Vagina (tissue), 2 donors: ENCODE results near the gene TMEM178A. TPM values are rescaled to one million over a fixed set of nuclear protein-coding genes. Genes with fewer than 3 reads are reported as not detected.
"Not testable (repeated sequence)": the region's sequence is repeated elsewhere in the genome, so short reads cannot be mapped to it uniquely, and the experiment has no call there.

Experiments
- DNase-seq, 2 donors: peaks; one replicate each; pipeline ENCODE4 v3.0.0-alpha.2; 2017; ENCODE audit errors: extremely low spot score in 2 of 2
- H3K27ac ChIP-seq: fragments of 200-600 bp; sonication (generic); one replicate; pipeline ENCODE4 v1.5.1; 2019
- H3K27me3 ChIP-seq: fragments of 200-600 bp; sonication (generic); one replicate; pipeline ENCODE4 v1.5.1; 2019
- H3K36me3 ChIP-seq, 2 donors: fragments of 200-600 bp; sonication (generic); one replicate each; pipeline ENCODE4 v1.5.1; 2017 to 2019
- H3K4me1 ChIP-seq: fragments of 200-600 bp; sonication (generic); one replicate; pipeline ENCODE4 v1.5.1; 2019
- H3K4me3 ChIP-seq, 2 donors: fragments of 200-600 bp; sonication (generic); 1 replicate in 1 of 2; 2 replicates in 1 of 2; pipeline ENCODE4 v1.5.1; 2016 to 2019
- H3K9me3 ChIP-seq: fragments of 200-600 bp; sonication (generic); one replicate; pipeline ENCODE4 v1.5.1; 2019
- CTCF ChIP-seq, 3 experiments: fragments of 450-650 bp in 2 of 3; fragments of 200-600 bp in 1 of 3; sonication (generic) in 1 of 3; IDR thresholded peaks; one replicate each; pipeline ENCODE4 v1.5.1; 2017 to 2019; ENCODE audit warnings: antibody characterized with exemption in 3 of 3, mild to moderate bottlenecking in 2 of 3, moderate library complexity in 2 of 3
- POLR2A ChIP-seq, 2 donors: fragments of 450-650 bp; IDR thresholded peaks; one replicate each; pipeline ENCODE4 v1.6.1; 2017; ENCODE audit warnings: antibody characterized with exemption in 2 of 2, mild to moderate bottlenecking in 2 of 2, moderate library complexity in 2 of 2
- POLR2AphosphoS5 ChIP-seq, 2 donors: sonication (generic); formaldehyde crosslinking; IDR thresholded peaks; one replicate each; pipeline ENCODE4 v1.9.0; 2017; ENCODE audit warnings: antibody characterized with exemption in 2 of 2, mild to moderate bottlenecking in 2 of 2, low read depth in 1 of 2; ENCODE audit not compliant: insufficient read depth in 1 of 2
- intact Hi-C: fragments of 100-400 bp; cut with DNase I; formaldehyde crosslinking; loops from one replicate; pipeline ENCODE4 v1.15.1; 2023
- total RNA-seq: library from RNA; depleted of rRNA; stranded (reverse); fragments of >200 nt; gene quantifications from one replicate; pipeline ENCODE4 v1.2.3, GENCODE V29; 2016

TMEM178A gene
- total RNA-seq, 1 donor from 2014 or later = 2.0 TPM

- no peaks in the 10 kb centered on the region for H3K27me3 ChIP-seq
- no peak for TF ChIP-seq POLR2AphosphoS5 (IDR thresholded peaks at IDR 0.05; ENCODE audit: insufficient read depth in 1 of 2, low read depth in 1 of 2)
- TF ChIP-seq POLR2A (IDR thresholded peaks at IDR 0.05) = no peak
- TF ChIP-seq CTCF (IDR thresholded peaks at IDR 0.05) = no peak
- H3K9me3 ChIP-seq = no peaks in the 10 kb centered on the region
- H3K27ac ChIP-seq = no peak overlapping the region
- H3K36me3 ChIP-seq = no peaks in the 10 kb centered on the region
- intact Hi-C loops = loop anchor here (5.0 kb wide), 1 partner anchor 576 kb away; no protein-coding TSS in a partner anchor
- H3K4me3 ChIP-seq = no peak overlapping the region
- no peak for DNase-seq
- H3K4me1 ChIP-seq = no peaks in the 10 kb centered on the region
These were observed 55.3 kb downstream of the TMEM178A start for GRCh38 chr2:39720970-39721369.

- TF ChIP-seq CTCF (IDR thresholded peaks at IDR 0.05) = no peak
- TF ChIP-seq POLR2AphosphoS5 (IDR thresholded peaks at IDR 0.05; ENCODE audit: insufficient read depth in 1 of 2, low read depth in 1 of 2) = no peak
- no peak for TF ChIP-seq POLR2A (IDR thresholded peaks at IDR 0.05)
- no peak overlapping the region for H3K4me3 ChIP-seq
- no peak overlapping the region for H3K27ac ChIP-seq
- no peak for DNase-seq
- no peaks in the 10 kb centered on the region for H3K9me3 ChIP-seq
- intact Hi-C loops = loop anchor here (5.0 kb wide), 1 partner anchor 574 kb away; no protein-coding TSS in a partner anchor
- H3K4me1 ChIP-seq = no peaks in the 10 kb centered on the region
- no peaks in the 10 kb centered on the region for H3K36me3 ChIP-seq
- H3K27me3 ChIP-seq = no peaks in the 10 kb centered on the region
These were observed 57.8 kb downstream of the TMEM178A start for GRCh38 chr2:39723497-39723896.

GRCh38 chr2:39723946-39724827 lies 58.5 kb downstream of the TMEM178A start:
- Histone ChIP-seq H3K9me3 (no peaks in the 10 kb centered on the region), H3K27ac (no peak overlapping the region), H3K4me1 (no peaks in the 10 kb centered on the region), H3K4me3 (no peak overlapping the region), H3K27me3 (no peaks in the 10 kb centered on the region), H3K36me3 (no peaks in the 10 kb centered on the region)
- no peak for DNase-seq
- TF ChIP-seq CTCF (IDR thresholded peaks at IDR 0.05) (no peak), POLR2A (IDR thresholded peaks at IDR 0.05) (no peak), POLR2AphosphoS5 (IDR thresholded peaks at IDR 0.05; ENCODE audit: insufficient read depth in 1 of 2, low read depth in 1 of 2) (no peak)
- intact Hi-C loops = loop anchor here (5.0 kb wide), 1 partner anchor 573 kb away; no protein-coding TSS in a partner anchor

- Histone ChIP-seq H3K4me1 (no peaks in the 10 kb centered on the region), H3K27ac (no peak overlapping the region), H3K27me3 (no peaks in the 10 kb centered on the region), H3K9me3 (no peaks in the 10 kb centered on the region), H3K4me3 (no peak overlapping the region), H3K36me3 (no peaks in the 10 kb centered on the region)
- intact Hi-C loops = loop anchor here (5.0 kb wide), 1 partner anchor 573 kb away; no protein-coding TSS in a partner anchor
- TF ChIP-seq CTCF (IDR thresholded peaks at IDR 0.05) = no peak
- no peak for DNase-seq
These were observed 59.1 kb downstream of the TMEM178A start for GRCh38 chr2:39724828-39725144.

GRCh38 chr2:39725401-39725800 lies 59.7 kb downstream of the TMEM178A start:
- no peak for DNase-seq
- no peaks in the 10 kb centered on the region for H3K4me1 ChIP-seq
- no peaks in the 10 kb centered on the region for H3K27me3 ChIP-seq
- intact Hi-C loops = no loop called here
- H3K9me3 ChIP-seq = no peaks in the 10 kb centered on the region
- TF ChIP-seq POLR2AphosphoS5 (IDR thresholded peaks at IDR 0.05; ENCODE audit: insufficient read depth in 1 of 2, low read depth in 1 of 2) = no peak
- TF ChIP-seq CTCF (IDR thresholded peaks at IDR 0.05) = no peak
- no peak for TF ChIP-seq POLR2A (IDR thresholded peaks at IDR 0.05)
- no peaks in the 10 kb centered on the region for H3K36me3 ChIP-seq
- H3K27ac ChIP-seq = no peak overlapping the region
- H3K4me3 ChIP-seq = no peak overlapping the region

GRCh38 chr2:39728085-39728484 lies 62.4 kb downstream of the TMEM178A start:
- H3K9me3 ChIP-seq, DNase-seq, H3K4me3 ChIP-seq, intact Hi-C loops, H3K27me3 ChIP-seq, H3K4me1 ChIP-seq, H3K27ac ChIP-seq, H3K36me3 ChIP-seq: not testable (repeated sequence)
